Brain microvascular endothelial cell (primary cell): ENCODE results near the gene SRSF11.
A peak's percentile ranks its signal among the peaks of the same experiment; 100 is the strongest.
"Not testable (repeated sequence)": the region's sequence is repeated elsewhere in the genome, so short reads cannot be mapped to it uniquely, and the experiment has no call there.

Experiments
- DNase-seq: peaks from one replicate; pipeline ENCODE4 v3.0.0-alpha.2; 2020
- H3K27ac ChIP-seq: fragments of 250-450 bp; sonication (Bioruptor Pico); 2 replicates; pipeline ENCODE4 v1.5.1; 2020; ENCODE audit warnings: mild to moderate bottlenecking, moderate library complexity
- H3K27me3 ChIP-seq: fragments of 250-450 bp; sonication (Bioruptor Pico); replicated peaks from 2 replicates; pipeline ENCODE4 v1.5.1; 2020; ENCODE audit warnings: mild to moderate bottlenecking
- H3K36me3 ChIP-seq: fragments of 250-450 bp; sonication (Bioruptor Pico); replicated peaks from 2 replicates; pipeline ENCODE4 v1.5.1; 2020; ENCODE audit warnings: mild to moderate bottlenecking
- H3K4me3 ChIP-seq: 2 replicates; pipeline ENCODE4 v1.5.1; 2011; ENCODE audit warnings: low read depth, mild to moderate bottlenecking, control low read depth, low read length, moderate library complexity
- CTCF ChIP-seq: IDR thresholded peaks from 2 replicates; pipeline ENCODE4 v1.5.1; 2011; ENCODE audit warnings: low read depth, mild to moderate bottlenecking, moderate library complexity, low read length, control low read depth, inconsistent platforms; ENCODE audit errors: missing control alignments
- in situ Hi-C: cut with HindIII; loops from 2 replicates; pipeline ENCODE4 v1.10.0; 2017; ENCODE audit warnings: low sequenced_read_pairs, low pct_ligation_motif_present

SRSF11 gene

GRCh38 chr1:70205071-70205433 lies 16.1 kb upstream of the SRSF11 start:
- Histone ChIP-seq H3K36me3 (peaks cover 6% of the 10 kb centered on the region), H3K27ac (peak overlapping the region; percentile 92), H3K4me3 (peak overlapping the region; percentile 96), H3K27me3 (no peaks in the 10 kb centered on the region)
- DNase-seq = no peak
- no peak for TF ChIP-seq CTCF
- in situ Hi-C loops = no loop called here

- in situ Hi-C loops = no loop called here
- DNase-seq = peak; percentile 95
Observed at GRCh38 chr1:70205434-70206118, 15.6 kb upstream of the SRSF11 start, which contains the start of gene LRRC40. LRRC40 (minus strand) TSS chr1:70205579; CDS start chr1:70205540, 39 bp downstream.

GRCh38 chr1:70206833-70207232 lies 14.3 kb upstream of the SRSF11 start:
- in situ Hi-C loops, DNase-seq: not testable (repeated sequence)
- peak overlapping the region; percentile 96 for H3K4me3 ChIP-seq

More at GRCh38 chr1:70205434-70206118, 15.6 kb upstream of the SRSF11 start, which contains the start of gene LRRC40:
- Histone ChIP-seq H3K27me3 (no peaks in the 10 kb centered on the region), H3K4me3 (peak within 1 kb of the TSS; percentile 96), H3K27ac (peak within 1 kb of the TSS; percentile 92), H3K36me3 (peaks cover 6% of the 10 kb centered on the region)
- no peak for TF ChIP-seq CTCF

GRCh38 chr1:70207492-70207891 lies 13.7 kb upstream of the SRSF11 start:
- Histone ChIP-seq H3K27ac (no peak overlapping the region), H3K27me3 (no peaks in the 10 kb centered on the region), H3K4me3 (no peak overlapping the region), H3K36me3 (peaks cover 8% of the 10 kb centered on the region)
- no peak for DNase-seq
- no peak for TF ChIP-seq CTCF
- in situ Hi-C loops = no loop called here

More at GRCh38 chr1:70206833-70207232, 14.3 kb upstream of the SRSF11 start:
- not testable (repeated sequence) for H3K27me3 ChIP-seq, H3K36me3 ChIP-seq, H3K27ac ChIP-seq

GRCh38 chr1:70208292-70208691 lies 12.9 kb upstream of the SRSF11 start:
- H3K27ac ChIP-seq = no peak overlapping the region

GRCh38 chr1:70210820-70211219 lies 10.4 kb upstream of the SRSF11 start:
- no peak for DNase-seq
- peaks cover 15% of the 10 kb centered on the region for H3K36me3 ChIP-seq
- in situ Hi-C loops = no loop called here
- no peak overlapping the region for H3K27ac ChIP-seq
- no peak overlapping the region for H3K4me3 ChIP-seq
- no peak for TF ChIP-seq CTCF
- H3K27me3 ChIP-seq = no peaks in the 10 kb centered on the region

More at GRCh38 chr1:70208292-70208691, 12.9 kb upstream of the SRSF11 start:
- no peak for DNase-seq
- Histone ChIP-seq H3K36me3 (peaks cover 8% of the 10 kb centered on the region), H3K27me3 (no peaks in the 10 kb centered on the region), H3K4me3 (no peak overlapping the region)
- TF ChIP-seq CTCF = no peak
- in situ Hi-C loops = no loop called here
